Measurements from ENCODE around the gene SLC22A17. TPM values are rescaled to one million over a fixed set of nuclear protein-coding genes. Genes with fewer than 3 reads are reported as not detected.

The SLC22A17 gene
- total and polyA plus RNA-seq, 9 of the 15 experiments (the other 6 are each of a cell fraction or from before 2014, with no cell fraction given): 0.07 to 0.09 TPM; not detected in 7

DNA sequence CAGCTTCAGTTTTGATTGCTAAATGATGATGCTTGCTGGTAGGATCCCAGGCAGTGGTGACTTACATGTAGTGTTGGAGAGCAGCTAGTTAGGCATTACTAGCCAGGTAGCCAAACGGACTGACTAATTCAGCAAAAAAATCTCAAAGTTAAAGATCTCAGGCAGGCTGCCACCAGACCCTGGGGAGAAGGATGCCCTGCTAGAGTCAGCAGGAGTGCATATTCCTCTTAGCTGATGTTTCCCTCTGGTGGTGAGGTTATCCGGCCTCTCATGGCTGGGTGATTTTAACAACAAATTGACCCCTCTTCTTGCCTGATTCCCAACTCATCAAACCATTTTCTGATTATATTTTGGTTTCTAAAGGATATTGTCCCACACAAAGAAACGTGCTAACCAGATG lies 9.5 kb upstream of the SLC22A17 start:
- TF ChIP-seq MTA3 (IDR thresholded peaks at IDR 0.05; ENCODE audit: borderline replicate concordance) (no peak), RAD21 (CRISPR knock-in tag; conservative IDR thresholded peaks at IDR 0.05 in 1 of 2, IDR thresholded peaks at IDR 0.05 in 1 of 2) (peak in 1 of 2 experiments; percentile 43; a peak in 2 of 4 replicates)
- TF ChIP-seq, protein P1, sequence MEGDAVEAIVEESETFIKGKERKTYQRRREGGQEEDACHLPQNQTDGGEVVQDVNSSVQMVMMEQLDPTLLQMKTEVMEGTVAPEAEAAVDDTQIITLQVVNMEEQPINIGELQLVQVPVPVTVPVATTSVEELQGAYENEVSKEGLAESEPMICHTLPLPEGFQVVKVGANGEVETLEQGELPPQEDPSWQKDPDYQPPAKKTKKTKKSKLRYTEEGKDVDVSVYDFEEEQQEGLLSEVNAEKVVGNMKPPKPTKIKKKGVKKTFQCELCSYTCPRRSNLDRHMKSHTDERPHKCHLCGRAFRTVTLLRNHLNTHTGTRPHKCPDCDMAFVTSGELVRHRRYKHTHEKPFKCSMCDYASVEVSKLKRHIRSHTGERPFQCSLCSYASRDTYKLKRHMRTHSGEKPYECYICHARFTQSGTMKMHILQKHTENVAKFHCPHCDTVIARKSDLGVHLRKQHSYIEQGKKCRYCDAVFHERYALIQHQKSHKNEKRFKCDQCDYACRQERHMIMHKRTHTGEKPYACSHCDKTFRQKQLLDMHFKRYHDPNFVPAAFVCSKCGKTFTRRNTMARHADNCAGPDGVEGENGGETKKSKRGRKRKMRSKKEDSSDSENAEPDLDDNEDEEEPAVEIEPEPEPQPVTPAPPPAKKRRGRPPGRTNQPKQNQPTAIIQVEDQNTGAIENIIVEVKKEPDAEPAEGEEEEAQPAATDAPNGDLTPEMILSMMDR (IDR thresholded peaks at IDR 0.05 in 2 of 3, conservative IDR thresholded peaks at IDR 0.05 in 1 of 3; ENCODE audit: insufficient read depth in 2 of 3, low read depth in 1 of 3, low read length in 3 of 3): peak; percentile 16 to 43 (median 22); a peak in 3 of 6 replicates
- TF ChIP-seq, protein P2, sequence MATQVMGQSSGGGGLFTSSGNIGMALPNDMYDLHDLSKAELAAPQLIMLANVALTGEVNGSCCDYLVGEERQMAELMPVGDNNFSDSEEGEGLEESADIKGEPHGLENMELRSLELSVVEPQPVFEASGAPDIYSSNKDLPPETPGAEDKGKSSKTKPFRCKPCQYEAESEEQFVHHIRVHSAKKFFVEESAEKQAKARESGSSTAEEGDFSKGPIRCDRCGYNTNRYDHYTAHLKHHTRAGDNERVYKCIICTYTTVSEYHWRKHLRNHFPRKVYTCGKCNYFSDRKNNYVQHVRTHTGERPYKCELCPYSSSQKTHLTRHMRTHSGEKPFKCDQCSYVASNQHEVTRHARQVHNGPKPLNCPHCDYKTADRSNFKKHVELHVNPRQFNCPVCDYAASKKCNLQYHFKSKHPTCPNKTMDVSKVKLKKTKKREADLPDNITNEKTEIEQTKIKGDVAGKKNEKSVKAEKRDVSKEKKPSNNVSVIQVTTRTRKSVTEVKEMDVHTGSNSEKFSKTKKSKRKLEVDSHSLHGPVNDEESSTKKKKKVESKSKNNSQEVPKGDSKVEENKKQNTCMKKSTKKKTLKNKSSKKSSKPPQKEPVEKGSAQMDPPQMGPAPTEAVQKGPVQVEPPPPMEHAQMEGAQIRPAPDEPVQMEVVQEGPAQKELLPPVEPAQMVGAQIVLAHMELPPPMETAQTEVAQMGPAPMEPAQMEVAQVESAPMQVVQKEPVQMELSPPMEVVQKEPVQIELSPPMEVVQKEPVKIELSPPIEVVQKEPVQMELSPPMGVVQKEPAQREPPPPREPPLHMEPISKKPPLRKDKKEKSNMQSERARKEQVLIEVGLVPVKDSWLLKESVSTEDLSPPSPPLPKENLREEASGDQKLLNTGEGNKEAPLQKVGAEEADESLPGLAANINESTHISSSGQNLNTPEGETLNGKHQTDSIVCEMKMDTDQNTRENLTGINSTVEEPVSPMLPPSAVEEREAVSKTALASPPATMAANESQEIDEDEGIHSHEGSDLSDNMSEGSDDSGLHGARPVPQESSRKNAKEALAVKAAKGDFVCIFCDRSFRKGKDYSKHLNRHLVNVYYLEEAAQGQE (IDR thresholded peaks at IDR 0.05; ENCODE audit: borderline replicate concordance): peak; percentile 15; the same call in 1 of the 2 replicates
- TF ChIP-seq, protein P2 (CRISPR knock-in tag; IDR thresholded peaks at IDR 0.05; ENCODE audit: low read depth): no peak
- ChIA-PET POLR2A (no interaction called here), CTCF (ENCODE audit: low intra/inter-chr PET ratio) (interaction anchor here (1.0 to 1.2 kb wide), 2 partner anchors 175 to 242 kb away, joined by 3 to 4 read pairs; no protein-coding TSS in a partner anchor)
- Histone ChIP-seq H3K27me3 (ENCODE audit: control insufficient read depth in 2 of 2, insufficient read depth in 2 of 2, low read length in 2 of 2) (peaks cover 8 to 57% of the 10 kb centered on the region in 2 experiments; a peak in 4 of 5 replicates), H3K27ac (ENCODE audit: extremely low read depth, low read depth, low read length) (no peak overlapping the region), H3K4me1 (replicated peaks in 1 of 2; ENCODE audit: control insufficient read depth in 2 of 2, insufficient read depth in 2 of 2, low read length in 2 of 2) (peaks cover 0 to 21% of the 10 kb centered on the region in 2 experiments; a peak in 3 of 5 replicates), H3K9ac (ENCODE audit: insufficient read depth in 1 of 2, low read depth in 2 of 2, low read length in 2 of 2) (no peak overlapping the region), H3K4me2 (ENCODE audit: insufficient read depth, low read length) (no peak overlapping the region), H3K4me3 (no peak overlapping the region), H3K9me1 (ENCODE audit: control insufficient read depth, insufficient read depth, low read length) (no peaks in the 10 kb centered on the region), H3K36me3 (ENCODE audit: control insufficient read depth, insufficient read depth, low read length) (no peaks in the 10 kb centered on the region), H2AFZ (ENCODE audit: low read depth, low read length) (no peak overlapping the region), H3K79me2 (ENCODE audit: control insufficient read depth, insufficient read depth, low read length) (no peaks in the 10 kb centered on the region), H3K9me3 (replicated peaks; ENCODE audit: control insufficient read depth, insufficient read depth, low read depth, low read length) (no peaks in the 10 kb centered on the region), H4K20me1 (replicated peaks; ENCODE audit: control insufficient read depth, insufficient read depth, low read length) (no peaks in the 10 kb centered on the region)
- intact Hi-C loops (cut with micrococcal nuclease): no loop called here
- in situ Hi-C loops (cut with MboI): no loop called here
- no TSS peak for BruUV-seq (replicated peaks)
- 10% methylated on average over 3 of the region's 3 CpGs for WGBS (ENCODE audit: insufficient coverage, low coverage, missing lambda C conversion rate)
- ATAC-seq (0 out of 3 replicates have a peak, but pooled peaks have one; percentile 35), FAIRE-seq (no peak), DNase-seq (ENCODE audit: extremely low read depth in 1 of 4, low spot score in 3 of 4) (peak in 1 of 4 experiments; percentile 12)
